Neural crest cell (in vitro differentiated cells): ENCODE measurements around the gene SLC10A2. TPM values are rescaled to one million over a fixed set of nuclear protein-coding genes. Genes with fewer than 3 reads are reported as not detected.

ENCODE experiments used
- DNase-seq: peaks from one replicate; pipeline ENCODE4 v3.0.0; 2021; ENCODE audit warnings: low read depth, mixed read lengths, low spot score
- H3K27ac Mint-ChIP-seq: one replicate; pipeline ENCODE4 v1.8.0; 2021; ENCODE audit warnings: mild to moderate bottlenecking, mixed read lengths; ENCODE audit not compliant: unreplicated experiment
- H3K27me3 Mint-ChIP-seq: 2 replicates; pipeline ENCODE4 v1.8.0; 2021; ENCODE audit warnings: low read depth, mild to moderate bottlenecking, mixed read lengths
- H3K36me3 Mint-ChIP-seq: 2 replicates; pipeline ENCODE4 v1.8.0; 2021; ENCODE audit warnings: low read depth, mild to moderate bottlenecking, mixed read lengths
- H3K4me1 Mint-ChIP-seq: 2 replicates; pipeline ENCODE4 v1.8.0; 2021; ENCODE audit warnings: mixed read lengths
- H3K4me3 Mint-ChIP-seq: one replicate; pipeline ENCODE4 v1.8.0; 2021; ENCODE audit warnings: mild to moderate bottlenecking, mixed read lengths
- H3K9me3 Mint-ChIP-seq: 2 replicates; pipeline ENCODE4 v1.8.0; 2021; ENCODE audit warnings: mixed read lengths
- total RNA-seq: library from RNA; stranded (reverse); gene quantifications from 2 replicates; pipeline ENCODE4 v1.2.1, GENCODE V29; 2021
- TF ChIP-seq, protein P1 (sequence below): fragments of 200-600 bp; sonication (generic); conservative IDR thresholded peaks from 2 replicates; pipeline ENCODE4 v1.5.0; 2021; ENCODE audit warnings: antibody characterized with exemption, mild to moderate bottlenecking

Gene SLC10A2
- total RNA-seq, 1 donor from 2014 or later: 0.09 TPM

DNA sequence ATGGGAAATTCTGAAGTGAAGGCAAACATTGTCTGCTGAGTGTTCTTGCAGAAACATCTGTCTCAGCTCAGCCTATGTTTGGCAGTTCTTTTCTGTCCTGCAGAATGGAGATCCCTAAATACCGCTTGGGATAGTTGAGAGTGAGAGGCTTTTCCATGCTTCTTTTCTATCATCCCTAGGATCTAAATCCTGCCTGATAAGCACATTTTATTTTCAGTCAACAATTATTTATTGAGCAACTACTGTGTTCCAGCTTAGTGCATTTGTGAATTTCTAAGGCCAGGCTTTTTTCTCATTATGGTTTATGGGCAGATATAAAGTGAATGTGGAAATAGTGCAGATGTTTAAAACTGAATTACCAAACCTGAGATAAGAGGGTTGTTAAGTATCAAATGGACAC lies 62.6 kb downstream of the SLC10A2 start:
- no peaks in the 10 kb centered on the region for H3K27me3 Mint-ChIP-seq
- H3K27ac Mint-ChIP-seq: no peak overlapping the region

DNA sequence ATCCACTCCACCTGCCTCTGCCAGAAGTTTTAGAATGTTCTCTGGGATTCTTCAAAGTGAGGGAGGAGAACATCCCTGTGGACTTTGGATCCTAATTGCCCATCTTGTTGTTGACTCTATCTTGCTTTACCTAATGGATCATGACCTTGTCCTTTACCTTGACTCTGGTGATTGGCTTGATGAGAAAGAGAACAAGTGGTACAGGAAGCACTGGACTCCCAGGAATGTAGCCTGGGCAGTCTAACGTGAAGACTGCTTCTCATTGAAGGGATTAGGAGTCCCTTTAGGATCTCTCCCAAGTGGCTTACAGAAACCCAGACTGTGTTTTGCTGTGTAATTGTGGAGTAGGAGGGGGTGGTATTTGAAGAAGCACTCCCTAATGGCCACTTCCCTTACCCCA lies 63.9 kb downstream of the SLC10A2 start:
- TF ChIP-seq, protein P1, sequence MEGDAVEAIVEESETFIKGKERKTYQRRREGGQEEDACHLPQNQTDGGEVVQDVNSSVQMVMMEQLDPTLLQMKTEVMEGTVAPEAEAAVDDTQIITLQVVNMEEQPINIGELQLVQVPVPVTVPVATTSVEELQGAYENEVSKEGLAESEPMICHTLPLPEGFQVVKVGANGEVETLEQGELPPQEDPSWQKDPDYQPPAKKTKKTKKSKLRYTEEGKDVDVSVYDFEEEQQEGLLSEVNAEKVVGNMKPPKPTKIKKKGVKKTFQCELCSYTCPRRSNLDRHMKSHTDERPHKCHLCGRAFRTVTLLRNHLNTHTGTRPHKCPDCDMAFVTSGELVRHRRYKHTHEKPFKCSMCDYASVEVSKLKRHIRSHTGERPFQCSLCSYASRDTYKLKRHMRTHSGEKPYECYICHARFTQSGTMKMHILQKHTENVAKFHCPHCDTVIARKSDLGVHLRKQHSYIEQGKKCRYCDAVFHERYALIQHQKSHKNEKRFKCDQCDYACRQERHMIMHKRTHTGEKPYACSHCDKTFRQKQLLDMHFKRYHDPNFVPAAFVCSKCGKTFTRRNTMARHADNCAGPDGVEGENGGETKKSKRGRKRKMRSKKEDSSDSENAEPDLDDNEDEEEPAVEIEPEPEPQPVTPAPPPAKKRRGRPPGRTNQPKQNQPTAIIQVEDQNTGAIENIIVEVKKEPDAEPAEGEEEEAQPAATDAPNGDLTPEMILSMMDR: no peak
- Mint-ChIP-seq H3K36me3 (no peaks in the 10 kb centered on the region), H3K27ac (no peak overlapping the region), H3K4me3 (no peak overlapping the region), H3K9me3 (peaks cover 5% of the 10 kb centered on the region), H3K4me1 (no peaks in the 10 kb centered on the region), H3K27me3 (no peaks in the 10 kb centered on the region)
- no peak for DNase-seq

More for the DNA sequence above, 62.6 kb downstream of the SLC10A2 start:
- Mint-ChIP-seq H3K4me3 (no peak overlapping the region), H3K36me3 (no peaks in the 10 kb centered on the region), H3K4me1 (no peaks in the 10 kb centered on the region), H3K9me3 (peaks cover 5% of the 10 kb centered on the region)
- no peak for DNase-seq
- TF ChIP-seq, protein P1: no peak

DNA sequence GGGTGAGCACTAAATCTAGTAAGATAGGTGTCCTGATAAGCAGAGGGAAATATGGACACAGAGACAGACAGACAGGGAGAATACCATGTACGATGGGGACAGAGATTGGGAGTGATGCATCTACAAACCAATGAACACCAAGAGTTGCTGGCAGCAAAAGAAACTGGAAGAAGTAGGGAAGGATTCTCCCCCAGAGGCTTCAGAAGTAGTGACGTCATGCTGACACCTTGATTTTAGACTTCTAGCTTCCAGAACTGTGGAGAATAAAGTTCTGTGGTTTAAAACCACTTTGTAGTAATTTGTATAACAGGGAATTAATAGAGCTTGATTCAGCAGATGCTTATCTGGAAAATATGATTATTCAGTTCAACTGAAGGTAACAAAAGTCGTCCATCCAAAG lies 66.1 kb downstream of the SLC10A2 start:
- no peaks in the 10 kb centered on the region for H3K27me3 Mint-ChIP-seq
- DNase-seq: no peak

DNA sequence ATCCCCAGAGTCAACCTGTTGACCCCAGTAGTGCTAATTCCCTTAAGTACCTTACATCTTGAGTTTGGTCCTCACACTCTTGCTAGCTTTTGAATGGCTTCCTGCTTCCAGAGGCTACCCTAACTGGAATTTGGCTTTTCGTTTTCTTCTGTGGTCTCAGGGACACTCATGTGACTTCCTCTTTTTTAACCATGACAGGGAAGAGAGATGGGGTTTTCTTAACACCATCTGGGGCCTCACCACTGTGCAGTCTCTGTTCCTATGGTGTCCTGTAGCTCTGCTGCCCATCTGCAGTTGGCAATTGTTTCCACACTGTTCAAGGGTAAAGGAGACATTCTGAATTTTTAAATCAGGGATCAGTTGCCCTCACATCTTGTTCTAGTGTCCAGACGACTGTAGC lies 66.7 kb downstream of the SLC10A2 start:
- Mint-ChIP-seq H3K4me1 (no peaks in the 10 kb centered on the region), H3K36me3 (peaks cover 2% of the 10 kb centered on the region), H3K27ac (no peak overlapping the region), H3K9me3 (peaks cover 15% of the 10 kb centered on the region), H3K27me3 (no peaks in the 10 kb centered on the region), H3K4me3 (no peak overlapping the region)
- no peak for DNase-seq
- TF ChIP-seq, protein P1: no peak

More for the DNA sequence above, 66.1 kb downstream of the SLC10A2 start:
- Mint-ChIP-seq H3K4me1 (no peaks in the 10 kb centered on the region), H3K27ac (no peak overlapping the region), H3K36me3 (no peaks in the 10 kb centered on the region), H3K4me3 (no peak overlapping the region), H3K9me3 (peaks cover 13% of the 10 kb centered on the region)
- TF ChIP-seq, protein P1: no peak

Other genes starting within 250 kb of the SLC10A2 start
- 39.2 and 41.5 TPM in 2 replicates for gene ERCC5, start 220.4 kb downstream of the SLC10A2 start, total RNA-seq